MV-4-11 (cell line): Measurements from ENCODE around the gene DIPK1A.

ENCODE experiments used
- DNase-seq: peaks from one replicate; lab custom pipeline; 2025; lab: John Stamatoyannopoulos, UW

The DIPK1A gene

GRCh38 chr1:92797961-92798360, 163.3 kb downstream of the DIPK1A start:
- DNase-seq = no peak

DNA sequence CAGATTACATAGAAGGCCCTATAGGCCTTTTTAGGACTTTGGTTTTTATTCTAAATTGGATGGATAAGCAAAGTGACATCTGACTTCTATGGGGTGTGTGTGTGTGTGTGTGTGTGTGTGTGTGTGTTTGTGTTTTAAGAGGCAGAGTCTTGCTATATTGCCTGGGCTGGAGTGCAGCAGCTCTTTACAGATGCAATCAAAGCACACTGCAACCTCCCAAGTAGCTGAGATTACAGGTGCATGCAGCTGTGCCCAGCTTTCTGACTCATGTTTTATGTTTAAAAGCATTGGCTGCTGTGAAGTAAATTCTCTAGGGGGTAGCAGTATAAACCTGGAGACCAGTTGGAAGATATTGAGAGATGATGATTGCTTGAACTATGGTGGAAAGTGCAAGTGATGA, 164.0 kb downstream of the DIPK1A start:
- no peak for DNase-seq

GRCh38 chr1:92795166-92795565, 166.1 kb downstream of the DIPK1A start:
- DNase-seq = peak; percentile 33

GRCh38 chr1:92792340-92792782, 168.9 kb downstream of the DIPK1A start:
- DNase-seq = no peak
